Kidney tubule cell (primary cell): Measurements from ENCODE around the gene SYNDIG1.

Experiments used
- DNase-seq: peaks from one replicate; pipeline ENCODE4 v3.0.0-alpha.2; 2018; ENCODE audit warnings: low spot score

SYNDIG1 gene

DNA sequence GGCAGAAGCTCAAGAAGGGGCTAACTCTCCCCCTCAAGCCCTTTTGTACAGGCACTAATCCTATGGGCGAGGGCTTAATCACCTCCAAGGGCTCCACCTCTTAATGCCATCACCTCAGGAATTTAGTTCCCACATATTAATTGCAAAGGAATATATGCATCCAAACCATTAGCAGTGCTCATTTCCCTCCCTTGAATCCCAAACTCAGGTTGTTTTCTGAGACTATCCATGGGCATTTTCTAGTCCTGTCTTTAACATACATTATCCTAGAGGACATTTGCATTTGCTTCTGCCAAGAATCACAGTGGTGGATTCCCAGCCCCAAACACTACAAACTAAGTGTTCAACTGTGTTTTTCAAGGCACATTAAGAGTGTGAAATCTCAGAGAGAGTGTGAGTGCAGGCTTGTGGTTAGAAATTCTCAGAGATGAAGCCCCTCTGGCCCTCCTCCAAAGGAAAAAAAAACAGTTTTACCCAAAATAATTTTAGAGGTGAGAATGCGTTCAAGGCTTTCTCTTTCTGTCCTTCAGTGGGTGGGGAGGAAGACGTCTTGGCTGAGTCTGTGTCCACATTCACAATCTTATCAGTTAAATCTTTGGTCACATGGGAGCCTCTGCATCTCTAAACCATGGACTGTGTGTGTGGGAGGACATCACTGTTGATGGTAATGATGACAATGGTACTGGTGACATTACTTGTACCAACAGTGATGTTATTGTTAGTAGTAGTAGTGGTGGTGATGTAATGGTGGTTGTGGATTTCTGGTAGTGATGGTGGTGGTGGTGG, 59.3 kb downstream of the SYNDIG1 start:
- DNase-seq = no peak

DNA sequence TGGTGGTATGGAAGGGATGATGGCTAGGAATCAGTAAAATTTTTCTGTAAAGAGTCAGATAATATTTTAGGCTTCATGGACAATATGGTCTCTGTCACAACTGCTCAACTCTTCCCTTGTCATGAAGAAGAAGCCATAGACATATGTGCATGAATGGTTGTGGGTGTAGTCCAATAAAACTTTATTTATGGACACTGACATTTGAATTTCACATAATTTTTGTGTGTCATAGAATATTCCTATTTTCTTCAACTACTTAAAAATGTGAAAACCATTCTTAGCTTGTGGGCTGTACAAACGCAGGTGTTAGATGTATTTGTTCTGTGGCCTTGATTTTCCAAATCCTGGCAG, 59.9 kb downstream of the SYNDIG1 start:
- no peak for DNase-seq

DNA sequence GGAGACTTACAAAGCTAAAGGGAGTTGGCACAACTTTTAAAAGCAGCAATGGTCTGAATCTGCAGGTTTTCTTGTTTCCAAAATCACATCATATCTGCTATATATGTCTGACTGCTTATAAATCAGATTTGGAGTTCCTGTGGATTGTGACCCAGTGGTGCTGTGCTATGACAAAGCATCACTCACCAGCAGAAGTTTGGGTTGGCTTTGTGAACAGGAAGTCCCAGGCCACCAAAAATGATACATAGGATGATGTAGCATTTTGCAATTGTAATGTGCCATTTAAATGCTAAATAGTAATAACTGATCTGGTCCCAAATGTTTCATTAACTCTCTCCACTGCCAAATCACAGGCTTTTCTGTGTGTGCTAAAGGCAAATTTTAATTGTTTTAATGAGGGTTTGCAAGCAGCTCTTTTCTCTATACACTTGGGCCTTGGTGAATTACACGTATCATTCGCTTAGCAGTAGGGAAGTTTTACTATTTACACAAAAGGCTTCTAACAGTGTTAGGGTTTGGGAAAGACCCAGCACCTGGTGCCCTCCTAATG, 60.8 kb downstream of the SYNDIG1 start:
- DNase-seq = no peak

DNA sequence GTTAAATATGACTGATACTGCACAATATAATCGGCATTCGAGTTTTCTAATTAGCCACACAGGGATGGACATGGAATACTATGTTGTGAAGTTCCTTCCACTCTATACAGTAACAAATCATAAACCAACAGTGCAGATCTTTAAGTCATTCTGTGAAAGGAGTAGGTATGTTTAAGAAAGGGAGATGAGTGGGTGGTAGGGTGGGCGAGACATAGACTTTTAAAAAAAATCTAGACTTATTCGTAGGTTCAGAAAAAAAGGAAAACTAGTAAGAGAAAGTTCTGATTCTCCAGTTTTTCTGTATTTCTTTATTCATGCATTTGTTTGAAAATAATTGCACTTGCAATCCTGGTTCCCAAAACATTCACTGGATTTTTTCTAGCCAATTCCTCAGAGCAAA, 61.8 kb downstream of the SYNDIG1 start:
- no peak for DNase-seq

DNA sequence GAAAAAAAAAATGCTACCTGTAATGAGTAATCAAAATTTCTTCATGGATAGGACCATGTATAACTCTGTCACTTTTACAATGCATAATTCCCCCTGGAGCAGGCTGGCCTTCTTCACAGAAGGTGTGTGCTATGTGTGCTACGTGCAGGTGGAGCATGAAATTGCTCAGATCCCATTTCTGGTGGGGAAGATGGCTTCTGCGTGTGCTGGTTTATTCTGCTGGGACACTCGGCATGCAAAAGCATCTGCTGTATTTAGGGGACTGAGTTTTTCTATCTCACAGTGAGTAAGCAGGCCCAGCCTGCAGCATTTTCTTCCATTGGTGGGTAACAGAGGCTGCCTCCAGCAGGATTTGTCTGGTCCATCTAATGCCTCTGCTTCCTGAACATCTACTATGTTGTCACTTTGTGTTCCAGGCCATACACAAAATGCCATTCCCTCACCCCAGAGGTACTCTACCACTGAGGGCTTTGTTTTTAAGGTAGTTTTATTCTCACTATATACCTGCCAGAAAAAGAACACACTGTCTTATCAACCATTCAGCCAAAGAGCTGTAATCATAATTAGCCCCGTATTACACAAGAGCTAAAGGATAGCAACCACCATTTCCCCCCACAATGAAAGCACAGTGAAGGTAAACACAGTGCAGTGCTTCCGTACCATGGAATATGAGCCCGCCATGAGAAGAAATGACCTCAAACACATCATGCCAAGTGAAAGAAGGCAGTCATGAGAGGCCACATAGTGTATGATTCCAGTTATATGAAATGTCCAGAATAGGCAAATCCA, 62.4 kb downstream of the SYNDIG1 start:
- DNase-seq = no peak

DNA sequence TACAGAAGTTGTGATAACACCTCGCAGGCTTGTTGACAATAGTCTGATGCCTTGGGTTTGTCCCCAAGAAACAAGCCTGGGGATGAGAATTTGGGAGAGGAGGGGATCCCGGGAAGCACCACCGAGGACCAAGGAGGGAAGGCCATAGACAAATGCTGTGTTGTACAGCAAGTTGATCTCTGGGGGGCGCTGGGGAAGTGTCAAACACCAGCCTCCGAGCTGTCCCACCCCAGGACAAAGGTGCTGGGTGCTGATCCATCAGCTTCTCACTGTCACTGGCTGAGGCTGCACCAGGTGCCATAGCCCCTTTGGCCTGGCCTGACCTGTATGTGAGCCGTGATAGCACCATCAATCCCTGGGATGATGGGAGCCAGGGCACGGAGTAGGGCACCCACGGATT, 64.0 kb downstream of the SYNDIG1 start:
- no peak for DNase-seq

DNA sequence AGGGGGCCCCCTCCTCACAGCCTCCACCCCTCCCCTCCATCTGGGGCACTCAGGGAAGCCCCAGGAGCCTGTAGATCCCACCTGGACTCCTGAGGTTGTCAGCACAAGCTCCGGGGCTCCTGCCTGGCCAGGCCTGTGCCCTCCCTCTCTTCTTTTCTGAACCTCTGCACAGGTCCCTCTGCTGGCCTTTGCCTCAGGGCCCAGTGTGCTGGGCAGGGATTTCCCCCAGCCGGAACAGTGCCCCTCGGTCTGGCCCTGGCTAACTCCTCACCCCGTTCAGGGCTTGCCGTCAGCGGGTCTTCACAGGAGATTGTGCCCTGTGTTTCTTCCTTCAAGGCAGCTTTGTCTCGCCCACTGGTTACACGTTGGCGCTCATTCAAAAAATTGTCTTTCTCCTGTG, 64.9 kb downstream of the SYNDIG1 start:
- DNase-seq = no peak

DNA sequence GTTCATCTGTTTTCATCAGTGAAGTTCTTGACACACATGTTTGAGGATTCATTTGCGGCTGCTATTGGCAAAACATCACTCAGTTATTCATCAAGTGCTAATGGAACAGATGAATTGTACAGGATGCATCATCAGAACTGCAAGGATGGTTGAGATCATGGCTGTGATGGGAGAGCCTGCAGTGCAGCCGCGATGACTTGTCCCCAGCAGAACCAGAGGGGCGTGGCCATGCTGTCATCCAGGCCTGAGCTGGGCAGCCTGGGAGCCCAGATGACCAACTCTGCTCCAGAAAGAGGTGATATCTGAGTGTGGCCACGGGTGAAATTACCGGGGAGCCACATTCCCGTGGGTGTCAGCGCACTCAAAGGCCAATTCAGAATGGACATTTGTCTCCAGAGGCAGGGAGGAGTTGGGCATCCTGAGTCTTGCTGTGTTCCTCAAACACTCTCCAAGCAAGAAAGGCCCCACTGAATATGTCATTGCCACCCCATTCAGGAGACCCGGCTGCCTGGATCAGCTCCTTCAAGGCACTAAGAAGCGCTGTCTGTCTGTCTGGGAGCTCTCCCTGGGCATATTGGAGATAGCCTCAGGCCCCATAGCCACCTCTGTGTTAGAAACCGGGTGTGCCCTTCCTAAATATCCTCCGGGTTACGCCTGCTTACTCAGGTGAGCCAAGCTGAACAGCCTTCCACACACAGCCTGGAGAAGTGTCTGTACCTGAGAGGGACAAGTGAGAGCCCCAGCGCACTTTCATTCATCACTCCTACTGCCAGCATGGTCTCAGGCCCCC, 66.7 kb downstream of the SYNDIG1 start:
- DNase-seq = no peak

DNA sequence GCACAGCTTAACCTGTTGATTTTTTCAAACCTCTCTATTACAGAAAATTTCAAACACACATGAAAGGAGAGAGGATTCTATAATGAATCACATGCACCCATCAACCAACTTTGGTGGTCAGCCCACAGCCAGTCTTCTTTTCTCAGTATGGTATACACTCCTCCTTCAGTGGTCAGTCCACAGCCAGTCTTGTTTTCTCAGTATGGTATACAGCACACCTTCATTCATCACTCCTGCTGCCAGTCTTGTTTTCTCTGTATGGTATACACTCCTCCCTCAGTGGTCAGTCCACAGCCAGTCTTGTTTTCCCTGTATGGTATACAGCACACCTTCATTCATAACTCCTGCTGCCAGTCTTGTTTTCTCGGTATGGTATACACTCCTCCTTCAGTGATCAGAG, 67.8 kb downstream of the SYNDIG1 start:
- no peak for DNase-seq

DNA sequence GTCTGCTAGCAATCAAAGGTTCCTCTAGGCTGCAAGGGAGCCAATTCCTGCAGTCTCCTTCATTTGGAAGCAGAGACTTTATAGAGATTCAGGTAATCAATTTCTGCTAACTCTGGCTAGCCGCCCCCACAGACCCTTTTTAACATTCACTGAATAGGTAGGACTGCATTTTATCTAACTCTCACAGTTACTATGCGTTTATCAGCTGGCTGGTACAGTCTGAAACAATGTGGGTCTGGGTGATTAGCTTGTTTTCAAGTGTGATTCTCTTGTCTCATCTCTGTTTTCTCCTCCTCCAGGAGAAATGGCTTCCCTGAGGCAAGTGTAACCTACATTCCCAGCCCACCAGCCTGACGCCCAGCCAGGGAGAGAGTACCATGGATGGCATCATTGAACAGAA, 73.3 kb downstream of the SYNDIG1 start:
- no peak for DNase-seq

DNA sequence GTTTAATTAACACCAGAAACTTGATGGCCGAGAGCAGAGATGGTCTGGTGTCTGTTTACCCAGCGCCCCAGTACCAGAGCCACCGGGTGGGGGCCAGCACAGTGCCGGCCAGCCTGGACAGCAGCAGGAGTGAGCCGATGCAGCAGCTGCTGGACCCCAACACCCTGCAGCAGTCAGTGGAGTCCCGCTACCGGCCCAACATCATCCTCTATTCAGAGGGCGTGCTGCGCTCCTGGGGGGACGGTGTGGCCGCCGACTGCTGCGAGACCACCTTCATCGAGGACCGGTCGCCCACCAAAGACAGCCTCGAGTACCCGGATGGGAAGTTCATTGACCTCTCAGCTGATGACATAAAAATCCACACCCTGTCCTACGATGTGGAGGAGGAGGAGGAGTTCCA, 73.7 kb downstream of the SYNDIG1 start:
- no peak for DNase-seq

DNA sequence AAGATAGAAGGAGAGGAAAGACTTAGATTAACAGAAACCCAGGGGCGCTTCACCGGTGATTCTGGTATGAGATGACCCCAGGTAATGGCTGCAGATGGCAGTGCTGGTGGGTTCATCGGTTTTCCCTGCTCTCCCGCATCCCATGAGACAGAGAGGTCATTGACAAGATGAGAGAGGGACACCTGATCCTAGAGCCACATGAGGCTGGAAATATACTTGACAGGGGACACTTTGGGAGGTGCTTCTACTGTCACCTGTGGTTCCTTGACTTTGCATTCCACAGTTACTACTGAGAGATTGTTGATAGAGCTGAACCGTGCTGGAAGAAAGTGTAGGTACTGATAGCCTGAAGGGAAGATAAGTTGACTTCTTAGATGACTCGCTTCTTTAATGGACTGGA, 74.3 kb downstream of the SYNDIG1 start:
- no peak for DNase-seq

DNA sequence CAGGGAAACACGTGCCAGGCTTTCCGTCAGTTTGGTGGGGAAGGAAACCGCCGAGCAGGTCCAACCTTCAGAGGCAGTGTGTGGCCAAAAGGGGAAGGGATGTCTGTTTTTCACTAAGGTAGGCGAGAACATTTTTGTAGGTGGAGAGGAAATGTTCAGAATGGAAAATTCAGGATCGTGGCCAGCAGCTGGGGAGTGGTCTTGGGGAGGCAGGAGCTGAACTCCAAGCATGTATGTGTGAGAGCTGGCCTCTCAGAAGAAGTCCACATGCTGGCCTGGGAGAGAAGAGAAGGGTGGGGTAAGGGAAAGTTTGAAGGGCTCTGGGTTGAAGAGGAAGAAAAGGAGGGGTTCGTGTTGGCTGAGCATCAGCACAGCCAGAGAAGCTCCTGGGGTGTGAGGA, 74.9 kb downstream of the SYNDIG1 start:
- DNase-seq = no peak

DNA sequence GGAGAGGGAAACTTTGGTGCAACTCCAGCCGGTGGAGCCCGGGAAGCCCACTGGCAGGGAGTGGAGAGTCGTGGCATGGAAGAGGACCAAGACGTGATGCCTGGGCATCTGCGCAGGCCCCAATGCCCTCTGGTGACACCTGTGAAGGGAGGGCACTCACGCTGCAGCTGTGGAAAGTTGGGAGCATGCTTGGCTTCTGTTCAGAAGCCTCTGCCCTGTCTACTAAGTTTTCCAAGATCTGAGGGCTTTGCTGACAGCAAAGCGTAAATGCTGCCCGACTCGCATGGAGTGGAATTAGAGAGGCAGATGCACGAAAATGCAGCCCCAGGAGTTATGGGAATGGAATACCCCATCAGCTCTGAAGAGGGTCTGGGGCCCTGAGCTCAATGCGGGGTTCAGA, 75.7 kb downstream of the SYNDIG1 start:
- DNase-seq = no peak

DNA sequence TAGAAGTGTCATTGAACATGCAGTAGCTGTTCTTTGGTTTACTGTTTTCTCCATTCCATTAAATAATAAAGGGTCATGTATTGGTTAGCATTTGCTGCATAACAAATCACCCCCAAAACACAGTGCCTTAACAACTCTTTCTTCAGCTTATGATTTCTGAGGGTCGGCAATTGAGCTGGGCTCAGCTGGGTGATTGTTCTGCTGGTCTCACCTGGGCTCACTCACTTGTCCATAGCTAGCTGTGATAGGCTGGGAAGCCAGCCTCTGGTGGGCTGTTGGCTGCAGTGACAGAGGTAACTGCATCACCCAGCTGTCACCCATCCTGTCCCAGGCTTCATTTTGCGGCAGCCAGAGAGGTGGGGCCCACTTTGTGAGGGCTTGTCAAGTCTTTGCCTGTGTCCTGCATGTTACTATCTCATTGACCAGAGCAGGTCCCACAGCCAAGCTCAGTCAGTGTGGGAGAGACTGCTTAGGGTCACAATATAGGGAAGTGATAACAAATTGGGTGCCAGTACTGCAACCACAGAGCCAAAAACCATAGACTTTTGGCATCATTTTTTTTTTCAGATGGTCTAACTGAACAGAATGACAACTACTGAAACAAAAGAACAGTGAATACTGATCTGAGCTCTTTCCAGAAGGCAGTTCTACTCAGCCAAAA, 76.9 kb downstream of the SYNDIG1 start:
- DNase-seq = no peak

DNA sequence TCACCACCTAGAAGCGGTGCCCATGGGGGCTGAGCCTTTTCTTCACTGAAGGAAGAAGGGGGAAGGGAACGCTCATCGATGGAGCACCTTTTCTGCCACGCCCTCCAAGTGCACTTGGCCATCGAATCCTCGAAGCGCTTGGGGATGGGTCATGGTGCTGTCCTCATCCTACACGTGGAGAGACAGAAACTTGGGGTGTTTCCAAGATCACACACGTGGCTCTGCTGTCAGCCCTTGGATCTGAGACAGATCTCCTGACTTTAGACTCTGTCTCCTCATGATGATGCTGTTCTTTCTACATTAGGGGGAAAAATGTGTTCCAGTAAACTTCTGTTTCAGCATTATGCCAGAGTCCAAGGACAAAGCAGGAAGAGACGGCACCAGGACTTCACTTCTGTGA, 78.5 kb downstream of the SYNDIG1 start:
- no peak for DNase-seq

DNA sequence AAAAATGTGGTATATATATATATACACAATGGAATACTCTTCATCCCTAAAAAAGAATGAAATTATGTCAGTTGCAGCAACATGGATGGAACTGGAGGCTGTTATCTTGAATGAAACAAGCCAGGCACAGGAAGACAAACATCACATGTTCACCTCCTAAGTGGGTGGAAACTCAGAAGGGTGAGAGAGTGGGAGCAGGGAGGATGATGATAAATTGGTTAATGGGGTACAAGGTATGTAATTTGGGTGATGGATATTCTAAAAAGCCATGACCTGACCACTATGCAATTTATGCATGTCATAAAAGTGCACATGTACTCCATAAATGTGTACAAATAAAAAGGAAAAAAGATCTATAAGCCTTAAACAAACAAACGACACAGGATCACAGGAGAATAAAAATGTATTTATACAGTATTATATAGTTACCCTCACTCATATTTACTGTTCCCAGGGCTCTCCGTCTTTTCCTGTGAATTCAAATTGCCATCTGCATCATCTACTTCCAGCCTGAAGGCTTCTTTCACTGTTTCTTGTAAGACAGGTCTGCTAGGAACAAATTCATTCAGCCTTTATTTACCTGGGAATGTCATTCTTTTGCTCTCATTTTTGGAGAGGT, 89.8 kb downstream of the SYNDIG1 start:
- DNase-seq = no peak

DNA sequence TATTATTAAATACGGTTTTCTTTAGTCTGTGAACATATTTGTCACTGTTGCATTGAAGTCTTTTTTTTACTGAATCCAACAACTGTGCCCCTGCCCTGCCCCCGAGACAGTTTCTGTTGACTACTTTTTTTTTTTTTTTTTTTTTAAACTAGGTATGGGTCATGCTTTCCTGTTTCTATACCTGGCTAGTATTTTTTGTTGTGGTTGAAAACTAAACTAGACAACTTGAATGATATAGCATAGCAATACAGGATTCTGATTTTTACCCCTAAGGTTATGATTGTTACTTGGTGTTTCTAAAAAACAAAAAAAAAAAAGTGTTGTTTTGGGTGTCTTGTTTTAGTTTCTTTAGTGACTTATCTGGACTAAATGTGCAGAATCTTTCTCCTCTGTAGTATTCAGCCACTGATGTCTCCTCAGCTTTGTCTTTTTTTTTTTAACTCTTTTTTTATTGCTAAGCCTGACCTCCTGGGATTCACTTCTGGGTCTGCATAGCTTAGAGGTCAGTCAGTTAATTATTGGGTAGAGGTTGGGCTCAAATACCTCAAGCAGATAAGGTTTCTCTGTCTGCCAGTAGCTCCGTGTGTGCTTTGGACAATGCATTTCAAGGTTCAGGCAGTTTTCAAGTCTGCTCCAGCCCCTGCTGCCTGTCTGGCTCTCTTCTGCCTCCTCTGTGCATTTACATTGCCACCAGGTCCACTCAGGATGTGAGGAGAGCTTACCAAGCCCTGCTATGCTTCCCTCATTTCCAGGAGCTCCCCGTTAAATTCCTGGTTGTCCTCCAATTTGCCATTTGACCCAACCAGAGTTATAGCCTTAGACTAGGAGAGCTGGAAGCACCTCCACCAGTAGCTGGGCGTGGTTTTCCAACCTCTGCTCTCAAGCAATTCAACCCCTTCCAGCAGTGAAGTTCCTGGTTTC, 91.4 kb downstream of the SYNDIG1 start:
- no peak for DNase-seq

DNA sequence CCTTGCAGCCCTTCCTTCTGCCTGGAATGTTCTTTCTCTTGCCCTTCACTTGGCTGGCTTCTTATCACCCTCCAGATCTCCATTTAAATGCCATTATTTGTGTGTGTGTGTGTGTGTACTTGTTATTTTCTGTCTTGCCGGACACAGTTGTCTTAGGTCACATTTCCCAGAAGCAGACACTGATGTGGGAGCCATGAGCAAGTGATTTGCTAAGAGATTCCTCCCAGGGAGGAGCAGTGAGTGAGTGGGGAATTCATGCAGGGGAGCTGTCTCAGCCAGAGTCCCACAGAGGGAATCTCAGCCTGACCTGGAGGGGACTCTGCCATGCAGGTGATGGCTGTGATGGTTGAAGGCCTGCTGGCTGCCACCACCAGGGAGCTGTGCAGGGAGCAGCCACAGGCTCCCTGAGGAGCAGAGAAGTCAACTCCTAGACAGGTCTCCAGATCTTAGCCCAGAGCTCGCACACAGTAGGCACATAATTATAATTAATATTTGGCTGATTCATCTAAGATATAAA, 96.5 kb downstream of the SYNDIG1 start:
- DNase-seq = no peak

DNA sequence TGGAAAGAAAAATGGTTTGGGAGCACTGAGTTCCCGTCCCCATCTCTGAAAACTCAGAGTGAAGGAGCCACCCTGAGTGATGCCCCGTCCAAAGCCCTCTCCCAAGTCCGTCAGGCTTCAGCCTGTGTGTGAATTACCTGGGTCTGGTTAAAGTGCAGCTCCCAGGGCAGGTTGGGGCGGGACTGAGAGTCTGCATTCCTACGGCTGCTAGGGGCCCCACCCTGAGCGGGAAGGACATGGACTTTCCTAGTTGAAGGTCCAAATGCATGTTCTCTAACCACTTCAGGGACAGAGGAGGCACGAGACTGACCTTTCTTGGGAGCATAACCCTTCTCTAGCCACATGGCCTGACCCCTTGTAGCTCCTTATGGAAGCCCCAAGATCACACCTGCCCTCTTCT, 97.2 kb downstream of the SYNDIG1 start:
- DNase-seq = no peak
